HG03469 (cell line): ENCODE measurements around the gene SHISAL1.
"Not testable (repeated sequence)": the region's sequence is repeated elsewhere in the genome, so short reads cannot be mapped to it uniquely, and the experiment has no call there.

ENCODE experiments used
- ATAC-seq: cut with Tn5 transposase; IDR thresholded peaks from one replicate; pipeline ENCODE4 v1.9.1; 2021; ENCODE audit warnings: mild to moderate bottlenecking, moderate library complexity, moderate number of reproducible peaks; ENCODE audit not compliant: unreplicated experiment

Gene SHISAL1

GRCh38 chr22:44305455-44305854, 7.3 kb downstream of the SHISAL1 start:
- no peak for ATAC-seq

GRCh38 chr22:44304911-44305310, 7.8 kb downstream of the SHISAL1 start:
- no peak for ATAC-seq

GRCh38 chr22:44304354-44304753, 8.4 kb downstream of the SHISAL1 start:
- ATAC-seq = no peak

- not testable (repeated sequence) for ATAC-seq
Observed at GRCh38 chr22:44302363-44302762, 10.4 kb downstream of the SHISAL1 start.

GRCh38 chr22:44301039-44301438, 11.7 kb downstream of the SHISAL1 start:
- no peak for ATAC-seq

GRCh38 chr22:44299124-44299523, 13.6 kb downstream of the SHISAL1 start:
- ATAC-seq = no peak

- no peak for ATAC-seq
Observed at GRCh38 chr22:44298406-44299091, 14.2 kb downstream of the SHISAL1 start.

GRCh38 chr22:44297470-44298061, 15.2 kb downstream of the SHISAL1 start:
- ATAC-seq = no peak

- ATAC-seq = no peak
Observed at GRCh38 chr22:44295406-44295805, 17.3 kb downstream of the SHISAL1 start.

GRCh38 chr22:44293876-44294275, 18.9 kb downstream of the SHISAL1 start:
- ATAC-seq = no peak

GRCh38 chr22:44293034-44293433, 19.7 kb downstream of the SHISAL1 start:
- no peak for ATAC-seq

- no peak for ATAC-seq
Observed at GRCh38 chr22:44292521-44292920, 20.2 kb downstream of the SHISAL1 start.

GRCh38 chr22:44291674-44292360, 20.9 kb downstream of the SHISAL1 start:
- ATAC-seq = no peak

GRCh38 chr22:44291265-44291664, 21.5 kb downstream of the SHISAL1 start:
- no peak for ATAC-seq

GRCh38 chr22:44289414-44290171, 23.2 kb downstream of the SHISAL1 start:
- no peak for ATAC-seq

GRCh38 chr22:44288913-44289312, 23.8 kb downstream of the SHISAL1 start:
- ATAC-seq = no peak

GRCh38 chr22:44287741-44288140, 25.0 kb downstream of the SHISAL1 start:
- no peak for ATAC-seq

GRCh38 chr22:44287121-44287693, 25.5 kb downstream of the SHISAL1 start:
- no peak for ATAC-seq

- ATAC-seq = no peak
Observed at GRCh38 chr22:44286646-44287045, 26.1 kb downstream of the SHISAL1 start.

GRCh38 chr22:44284711-44285110, 28.0 kb downstream of the SHISAL1 start:
- no peak for ATAC-seq
